HG03064 (cell line): ENCODE results near the gene CD164L2.

Source experiments
- ATAC-seq: cut with Tn5 transposase; IDR thresholded peaks from one replicate; pipeline ENCODE4 v1.9.1; 2021; ENCODE audit warnings: low read depth; ENCODE audit not compliant: unreplicated experiment

CD164L2 gene

DNA sequence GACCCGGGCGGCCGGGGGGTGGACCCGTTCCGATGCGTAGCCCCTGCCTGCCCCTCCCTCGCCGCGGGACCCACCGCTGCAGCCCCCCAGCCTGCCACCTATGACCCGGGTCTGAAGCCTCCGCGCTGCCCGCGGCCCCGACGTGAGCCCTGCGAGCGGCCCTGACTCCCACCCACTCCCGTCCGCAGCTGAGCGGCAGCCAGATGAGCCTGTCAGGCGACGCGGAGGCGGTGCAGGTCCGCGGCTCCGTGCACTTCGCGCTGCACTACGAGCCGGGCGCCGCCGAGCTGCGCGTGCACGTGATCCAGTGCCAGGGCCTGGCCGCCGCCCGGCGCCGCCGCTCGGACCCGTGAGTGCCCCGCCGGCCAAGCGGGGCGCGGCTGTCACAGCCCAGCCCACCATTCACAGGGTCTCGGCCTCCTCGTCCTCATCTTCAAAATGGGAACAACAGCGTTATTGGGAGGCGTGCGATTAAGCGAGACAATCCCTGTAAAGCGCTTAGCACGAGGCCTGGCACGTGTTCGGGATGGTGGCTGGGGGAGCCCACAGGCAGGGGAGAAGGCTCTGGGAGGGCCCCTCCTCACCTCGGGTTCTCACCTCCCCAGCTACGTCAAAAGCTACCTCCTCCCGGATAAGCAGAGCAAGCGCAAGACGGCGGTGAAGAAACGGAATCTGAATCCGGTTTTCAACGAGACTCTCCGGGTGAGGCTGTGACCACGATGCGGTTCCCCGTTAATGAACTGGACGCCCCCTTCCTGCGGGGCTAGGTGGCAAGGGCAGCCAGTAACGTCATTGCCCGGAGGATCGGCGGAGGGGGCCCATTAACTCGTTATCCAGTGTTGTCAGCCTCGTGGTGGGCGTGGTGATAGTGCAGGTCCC lies 33.1 kb downstream of the CD164L2 start:
- ATAC-seq = no peak

DNA sequence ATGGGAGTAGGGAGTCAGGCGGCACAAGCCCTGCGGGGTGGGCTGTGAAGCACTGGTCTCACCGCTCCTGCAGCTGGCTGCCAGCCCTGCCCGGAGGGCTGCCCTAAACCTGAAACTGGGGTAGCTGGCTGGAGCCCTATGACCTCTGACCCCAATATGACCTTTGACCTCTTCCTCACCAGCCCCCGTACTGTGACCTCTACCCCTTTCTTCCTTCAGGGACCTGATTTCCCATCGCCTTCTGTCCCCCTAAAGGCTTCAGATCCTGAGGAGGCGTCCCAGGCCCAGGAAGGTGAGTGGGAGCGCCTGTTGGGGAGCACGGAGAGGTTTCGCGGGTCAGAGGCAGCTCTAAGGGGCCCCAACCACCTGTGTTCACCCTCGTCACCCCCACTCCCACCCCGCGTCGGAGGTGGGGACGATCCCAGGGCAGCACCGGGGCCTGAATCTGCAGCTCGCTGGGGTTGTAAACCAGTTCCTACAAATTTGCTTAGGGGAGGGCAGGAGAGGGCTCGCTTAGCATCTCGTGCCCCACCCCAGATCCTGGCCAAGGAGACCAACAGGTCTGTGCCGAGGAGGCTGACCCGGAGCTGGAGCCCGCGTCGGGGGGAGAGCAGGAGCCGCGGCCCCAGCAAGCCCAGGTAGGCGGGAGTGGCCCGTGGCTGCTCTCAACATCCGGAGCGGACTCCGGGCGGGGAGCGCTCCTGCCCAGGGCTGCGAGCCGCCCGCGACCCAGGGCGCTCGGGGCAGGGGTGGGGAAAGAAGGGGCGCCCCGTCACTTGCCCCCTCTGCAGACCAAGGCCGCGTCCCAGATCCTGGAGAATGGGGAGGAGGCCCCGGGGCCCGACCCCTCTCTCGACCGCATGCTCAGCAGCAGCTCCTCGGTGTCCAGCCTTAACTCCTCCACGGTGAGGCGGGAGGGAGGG lies 34.0 kb downstream of the CD164L2 start:
- ATAC-seq = no peak

DNA sequence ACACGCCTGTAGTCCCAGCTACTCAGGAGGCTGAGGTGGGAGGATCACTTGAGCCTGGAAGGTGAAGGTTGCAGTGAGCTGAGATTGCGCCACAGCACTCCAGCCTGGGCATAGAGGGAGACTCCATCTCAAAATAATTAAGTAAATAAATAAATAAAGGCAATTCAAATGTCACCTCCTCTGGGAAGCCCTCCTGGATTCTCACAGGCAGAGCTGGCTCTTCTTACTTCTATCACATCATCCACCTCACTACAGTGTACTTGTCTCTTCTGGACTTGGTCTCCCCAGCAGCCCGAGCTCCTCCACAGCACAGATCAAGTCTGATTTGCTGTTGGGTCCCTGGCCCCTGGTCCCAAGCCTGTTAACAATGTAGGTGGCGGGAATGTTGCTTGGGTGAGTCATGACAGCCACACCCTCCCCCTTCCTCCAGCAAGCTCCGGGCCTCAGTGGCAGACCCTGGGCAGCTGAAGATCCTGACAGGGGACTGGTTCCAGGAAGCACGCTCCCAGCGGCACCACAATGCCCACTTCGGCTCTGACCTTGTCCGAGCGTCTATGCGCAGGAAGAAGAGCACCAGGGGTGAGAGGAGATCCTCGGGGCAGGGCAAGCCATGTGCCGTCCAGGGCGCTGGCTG lies 36.0 kb downstream of the CD164L2 start:
- ATAC-seq = no peak

DNA sequence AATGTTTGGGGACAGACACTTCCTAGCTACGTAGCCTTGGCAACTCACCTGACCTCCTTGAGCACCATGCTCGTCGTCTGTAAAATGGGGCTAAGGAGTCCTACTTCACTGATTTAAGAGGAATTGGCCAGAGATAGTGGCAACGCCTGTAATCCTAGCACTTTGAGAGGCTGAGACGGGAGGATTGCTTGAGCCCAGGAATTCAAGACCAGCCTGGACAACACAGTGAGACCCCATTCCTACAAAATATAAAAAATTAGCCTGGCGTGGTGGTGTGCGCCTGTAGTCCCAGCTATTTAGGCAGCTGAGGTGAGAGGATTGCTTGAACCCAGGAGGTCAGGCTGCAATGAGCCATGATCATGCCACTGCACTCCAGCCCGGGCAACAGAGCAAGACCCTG lies 36.8 kb downstream of the CD164L2 start:
- no peak for ATAC-seq

DNA sequence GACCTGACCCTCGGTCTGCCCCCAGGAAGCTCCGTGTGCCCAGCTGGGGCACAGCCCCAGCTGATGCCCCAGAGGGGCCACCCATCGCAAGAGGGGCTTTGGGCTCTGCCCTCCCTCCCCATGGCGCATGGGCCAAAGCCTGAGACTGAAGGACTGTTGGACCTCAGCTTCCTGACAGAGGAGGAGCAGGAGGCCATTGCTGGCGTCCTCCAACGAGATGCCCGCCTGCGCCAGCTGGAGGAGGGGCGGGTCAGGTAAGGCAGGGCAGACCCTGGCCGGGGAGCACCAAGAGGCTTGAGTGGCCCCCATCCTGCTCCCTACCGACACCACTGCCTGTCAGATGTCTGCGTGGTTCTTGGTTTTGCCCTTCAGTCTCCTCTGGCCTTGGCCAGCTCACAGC lies 37.9 kb downstream of the CD164L2 start:
- ATAC-seq = no peak

DNA sequence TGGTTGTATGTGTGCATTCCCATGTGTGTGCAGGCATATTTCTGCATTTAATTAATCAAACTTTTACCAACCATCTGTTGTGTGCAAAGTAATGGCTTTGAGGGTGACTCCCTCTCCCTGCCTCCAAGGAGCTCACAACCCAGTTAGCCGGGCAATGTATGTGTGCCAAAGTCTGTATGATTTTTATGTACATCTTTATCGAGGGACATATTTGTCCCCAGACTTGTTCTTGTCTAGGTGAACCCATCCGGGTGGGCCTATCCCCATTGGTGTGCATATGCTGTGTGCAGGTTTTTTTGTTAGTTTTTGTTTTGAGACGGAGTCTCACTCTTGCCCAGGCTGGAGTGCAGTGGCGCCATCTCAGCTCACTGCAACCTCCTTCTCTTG lies 39.5 kb downstream of the CD164L2 start:
- no peak for ATAC-seq

DNA sequence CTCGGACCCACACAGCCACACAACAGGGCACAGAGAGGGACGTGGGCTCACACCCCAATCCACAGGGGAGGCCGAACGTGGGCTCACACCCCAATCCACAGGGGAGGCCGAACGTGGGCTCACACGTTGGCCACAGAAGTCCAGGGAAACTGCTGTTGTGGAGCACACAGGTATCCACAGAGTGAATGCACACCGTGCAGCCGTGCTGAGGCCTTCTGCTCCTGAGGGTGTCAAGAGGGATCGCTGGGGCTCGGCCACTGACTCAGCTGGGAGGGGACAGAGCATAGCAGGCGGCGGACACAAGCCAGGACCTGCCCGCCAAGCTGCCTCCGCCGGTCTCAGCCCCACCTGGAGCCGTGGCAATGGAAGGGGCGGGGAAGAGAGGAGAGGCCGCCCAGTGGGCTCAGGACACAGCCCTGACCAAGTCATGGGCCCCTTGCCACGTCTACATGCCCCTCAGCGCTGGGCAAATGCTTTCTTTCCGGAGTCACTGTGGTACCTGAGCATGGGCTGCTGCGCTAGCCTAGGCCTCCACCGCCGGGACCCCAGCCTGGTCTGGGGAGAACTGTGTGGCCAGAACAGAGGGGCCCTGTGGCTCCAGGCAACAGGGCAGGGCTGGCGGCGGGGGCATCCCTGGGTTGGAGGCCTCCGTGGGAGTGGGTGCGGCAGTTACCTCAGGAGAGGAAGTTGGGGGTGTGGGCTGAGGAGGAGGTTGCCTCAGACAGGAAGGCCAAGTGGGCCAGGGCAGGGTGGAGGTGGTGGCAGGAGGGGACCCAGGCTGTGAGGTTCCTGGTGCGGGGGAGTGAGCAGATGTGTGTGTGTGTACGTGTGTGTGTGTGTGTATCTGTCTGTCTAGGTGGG lies 40.1 kb downstream of the CD164L2 start:
- ATAC-seq = no peak

DNA sequence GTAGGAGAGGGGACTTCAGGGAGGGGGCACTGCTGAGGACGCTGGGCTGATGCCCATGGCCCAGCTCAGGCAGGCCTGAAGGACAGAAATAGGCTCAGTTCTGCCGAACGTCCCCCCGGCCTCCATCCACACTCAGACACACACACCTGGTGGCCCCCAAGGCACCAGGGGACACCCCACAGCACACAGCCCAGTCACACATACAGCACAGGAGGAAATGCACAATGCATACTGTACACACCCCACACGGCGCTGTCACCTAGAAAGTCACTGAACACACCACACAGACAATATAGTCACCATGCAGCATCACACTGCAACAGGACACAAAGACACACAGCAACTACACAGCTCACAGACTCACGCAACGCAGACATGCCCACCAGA lies 40.7 kb downstream of the CD164L2 start:
- no peak for ATAC-seq

DNA sequence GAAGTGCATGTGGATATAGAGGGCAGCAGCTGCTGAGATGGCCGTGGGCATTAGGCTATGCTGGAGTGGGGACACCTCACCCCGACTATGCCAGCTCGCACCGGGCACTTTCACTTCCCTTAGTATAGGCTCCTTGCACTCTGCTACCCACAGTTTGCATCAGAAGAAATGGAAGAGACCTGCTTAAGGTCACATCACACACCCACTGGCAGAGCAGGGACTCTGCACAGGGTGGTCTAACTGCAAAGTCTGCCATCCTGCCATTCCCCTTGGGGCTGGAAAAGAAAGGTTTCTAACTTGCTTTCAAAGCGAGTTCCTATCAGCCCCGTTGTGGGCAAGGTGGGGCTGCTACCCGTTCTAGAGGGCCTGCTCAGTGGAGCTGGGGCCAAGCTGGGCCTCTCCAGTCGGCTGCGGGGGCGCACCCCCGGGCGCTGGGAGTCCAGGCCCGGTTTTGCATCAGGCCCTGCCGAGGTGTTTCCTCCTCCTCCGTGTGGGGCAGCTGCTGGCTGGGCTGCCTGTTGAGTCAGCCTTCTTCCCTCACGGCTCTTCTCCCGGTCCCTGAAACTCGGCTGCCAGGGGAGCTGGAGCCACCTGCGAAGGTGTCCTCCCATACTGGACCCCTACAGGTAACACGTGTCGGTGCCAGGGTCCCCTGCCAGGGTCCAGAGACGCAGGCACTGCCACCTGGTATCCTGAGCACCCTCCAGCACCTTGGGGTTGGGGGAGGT lies 41.4 kb downstream of the CD164L2 start, which contains the start of gene SYTL1:
SYTL1 (plus strand) TSS at position 498 of the 728 bp plus-strand sequence. CDS start 3,313 bp downstream, outside the sequence.
- no peak for ATAC-seq

DNA sequence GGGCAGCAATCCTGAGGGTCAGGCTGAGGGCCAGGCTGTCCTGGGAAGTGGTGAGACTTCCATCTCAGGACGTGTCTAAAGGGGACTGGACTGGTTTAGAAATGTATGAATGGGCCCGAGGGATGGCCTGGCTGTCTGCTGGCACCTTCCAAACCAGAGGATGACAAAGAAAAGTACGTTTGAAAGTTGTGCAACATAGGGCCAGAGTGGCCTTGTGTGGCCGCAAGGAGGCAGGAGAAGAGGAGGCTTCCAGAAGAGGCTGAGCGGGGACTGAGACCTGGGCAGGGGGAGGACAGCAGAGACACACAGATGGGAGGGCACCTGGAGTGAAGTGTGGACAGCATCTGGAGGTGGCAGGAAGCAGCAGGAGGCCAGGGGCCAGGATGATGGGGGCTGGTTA lies 43.9 kb downstream of the CD164L2 start:
- no peak for ATAC-seq

DNA sequence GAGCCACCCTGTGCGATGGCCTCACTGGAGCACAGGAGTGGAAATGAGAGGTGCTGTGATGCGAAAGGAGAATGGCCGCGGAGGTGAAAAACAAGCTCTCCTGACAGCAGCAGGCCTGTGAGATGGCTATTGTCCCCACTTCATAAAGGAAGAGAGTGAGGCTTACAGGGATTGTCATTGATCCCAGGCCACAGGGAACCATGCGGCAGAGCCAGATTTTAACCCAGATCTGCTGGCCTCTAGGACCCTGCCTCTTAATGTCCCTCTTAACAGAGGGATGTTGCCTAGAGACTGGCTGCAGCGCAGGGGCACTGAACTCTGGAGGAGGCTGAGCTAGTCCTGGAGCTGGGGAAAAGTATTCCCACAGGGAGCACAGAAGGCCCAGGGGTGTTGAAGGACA lies 44.4 kb downstream of the CD164L2 start:
- no peak for ATAC-seq

DNA sequence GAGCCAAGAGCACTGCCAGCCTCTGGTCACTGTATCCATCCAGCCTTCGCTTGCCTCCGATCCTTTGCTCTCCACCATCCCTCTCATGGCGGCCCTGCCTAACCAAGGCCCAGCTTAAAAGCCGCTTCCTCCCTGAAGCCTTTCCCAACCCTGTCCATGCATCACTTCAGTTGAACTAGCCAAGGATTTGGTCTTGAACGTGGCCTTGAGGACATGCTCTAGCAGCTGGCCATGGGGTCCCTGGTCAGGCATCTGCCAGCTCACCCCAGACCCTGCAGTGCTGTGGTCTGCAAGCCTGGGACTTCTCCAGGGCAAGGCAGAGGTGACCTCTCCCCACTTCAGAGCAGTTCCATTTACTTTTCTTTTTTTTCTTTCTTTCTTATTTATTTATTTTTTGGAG lies 46.4 kb downstream of the CD164L2 start:
- no peak for ATAC-seq

DNA sequence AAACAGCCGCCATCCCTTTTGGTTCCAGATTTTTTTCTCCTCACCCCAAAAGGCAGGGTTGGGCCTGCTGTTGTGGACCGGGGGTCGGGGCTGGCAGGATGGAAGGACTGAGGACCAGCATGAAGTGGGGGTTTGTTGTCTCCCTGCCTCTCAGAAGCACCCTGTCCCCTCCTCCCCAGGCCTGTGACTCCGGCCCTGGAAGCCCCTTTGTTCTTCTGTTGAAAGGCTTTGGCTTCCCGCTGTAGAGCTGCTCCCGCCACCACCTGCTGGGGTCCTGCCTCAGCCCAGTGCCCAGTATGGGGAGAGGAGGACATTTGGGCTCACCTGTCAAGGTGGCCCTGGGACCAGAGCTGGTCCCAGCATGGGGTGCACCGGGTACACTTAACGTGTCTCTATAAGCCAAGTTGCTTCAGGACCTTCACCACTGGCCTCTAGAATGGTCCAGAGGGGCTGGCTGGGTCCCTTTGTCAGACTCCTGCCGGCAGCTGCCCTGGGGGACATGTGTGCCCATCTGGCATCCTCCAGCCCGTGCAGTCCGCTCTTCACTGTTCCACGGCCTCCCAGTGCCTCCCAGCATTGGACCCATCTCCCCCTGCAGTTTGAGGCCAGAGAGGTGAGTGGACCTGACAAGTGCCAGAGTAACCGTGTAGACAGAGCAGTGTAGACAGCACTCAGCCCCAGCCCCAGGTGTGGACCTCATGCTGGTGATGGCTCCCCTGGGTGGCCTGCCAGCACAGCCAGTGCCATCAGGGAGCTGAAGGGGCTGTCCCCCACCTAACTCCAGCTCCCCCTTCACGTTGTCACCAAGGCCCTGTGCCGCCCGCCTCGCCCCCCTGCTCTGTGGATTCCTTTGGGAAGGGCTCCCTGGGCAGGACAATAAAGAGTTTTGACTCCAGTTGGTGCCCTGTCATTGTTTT lies 47.4 kb downstream of the CD164L2 start:
- no peak for ATAC-seq

DNA sequence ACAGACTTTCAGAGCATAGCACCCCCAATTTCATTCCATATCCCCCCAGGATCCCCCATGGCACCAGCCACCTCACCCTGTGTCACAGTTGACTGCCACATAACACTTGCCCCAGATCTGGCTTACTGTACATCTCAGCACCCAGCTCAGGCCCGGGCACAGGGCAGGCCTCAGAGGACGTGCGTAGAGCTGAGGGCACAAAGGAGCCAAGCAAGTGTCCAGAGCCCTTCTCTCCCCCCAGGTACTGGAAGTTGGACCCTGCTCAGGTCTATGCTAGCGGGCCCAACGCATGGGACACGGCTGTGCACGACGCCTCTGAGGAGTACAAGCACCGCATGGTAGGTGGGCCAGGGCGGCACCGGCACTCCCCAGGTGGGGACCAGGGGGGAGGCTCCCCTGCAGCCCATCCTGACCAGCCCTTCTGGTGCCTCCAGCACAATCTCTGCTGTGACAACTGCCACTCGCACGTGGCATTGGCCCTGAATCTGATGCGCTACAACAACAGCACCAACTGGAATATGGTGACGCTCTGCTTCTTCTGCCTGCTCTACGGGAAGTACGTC lies 49.3 kb downstream of the CD164L2 start:
- no peak for ATAC-seq

DNA sequence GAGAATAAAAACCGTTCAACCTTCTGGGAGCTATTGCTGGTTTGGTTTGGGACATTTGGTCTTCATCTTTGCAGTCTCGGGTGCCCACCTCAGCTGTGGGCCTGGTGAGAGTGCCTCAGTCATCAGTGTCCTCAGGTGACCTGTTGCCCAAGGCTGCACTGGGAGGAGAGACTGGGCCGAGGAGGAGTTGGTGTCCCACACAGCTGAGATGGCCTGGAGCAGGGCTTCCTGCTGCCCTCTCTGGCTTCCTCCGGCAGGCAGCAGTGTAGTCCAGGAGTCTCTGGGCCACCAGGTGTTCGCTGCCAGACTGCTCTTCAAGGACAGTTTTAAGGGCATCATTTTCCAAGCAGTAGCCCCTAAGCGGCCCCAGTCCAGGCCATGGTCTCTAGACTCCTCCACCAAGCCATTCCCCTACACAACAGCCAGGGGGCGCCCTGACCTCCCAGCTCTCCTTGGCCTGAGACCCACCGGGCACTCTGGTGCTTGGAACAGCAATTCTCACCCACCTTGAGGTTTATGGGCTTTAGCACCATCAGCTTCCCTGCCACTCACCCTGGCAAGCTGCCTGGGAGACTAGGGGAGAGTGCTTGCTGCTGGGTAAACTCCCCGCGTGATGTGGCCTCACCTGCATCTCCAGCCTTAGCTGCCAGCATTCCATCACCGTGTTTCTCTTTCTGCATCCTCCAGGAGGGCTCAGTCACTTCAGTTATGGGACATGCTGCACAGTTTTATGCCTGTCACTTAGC lies 50.4 kb downstream of the CD164L2 start:
- ATAC-seq = no peak

DNA sequence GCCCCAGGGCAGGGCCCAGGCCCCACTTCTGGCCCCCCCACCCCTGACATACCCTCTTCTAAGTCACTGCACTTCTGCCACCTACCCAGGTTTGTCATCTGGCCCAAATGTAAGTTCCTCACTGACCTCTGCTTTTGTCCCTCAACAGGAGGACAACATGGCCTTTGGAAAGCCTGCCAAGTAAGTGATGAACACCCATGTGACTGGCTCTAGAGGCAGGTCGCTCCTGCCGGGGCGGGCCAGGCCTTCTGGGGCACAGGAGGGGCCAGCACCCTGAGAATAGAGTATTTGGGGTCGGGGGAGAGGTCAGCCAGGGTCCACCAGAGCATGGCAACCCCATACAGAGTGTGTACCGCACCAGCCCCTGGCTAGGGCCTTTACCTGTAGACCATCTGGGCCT lies 51.2 kb downstream of the CD164L2 start:
- no peak for ATAC-seq

DNA sequence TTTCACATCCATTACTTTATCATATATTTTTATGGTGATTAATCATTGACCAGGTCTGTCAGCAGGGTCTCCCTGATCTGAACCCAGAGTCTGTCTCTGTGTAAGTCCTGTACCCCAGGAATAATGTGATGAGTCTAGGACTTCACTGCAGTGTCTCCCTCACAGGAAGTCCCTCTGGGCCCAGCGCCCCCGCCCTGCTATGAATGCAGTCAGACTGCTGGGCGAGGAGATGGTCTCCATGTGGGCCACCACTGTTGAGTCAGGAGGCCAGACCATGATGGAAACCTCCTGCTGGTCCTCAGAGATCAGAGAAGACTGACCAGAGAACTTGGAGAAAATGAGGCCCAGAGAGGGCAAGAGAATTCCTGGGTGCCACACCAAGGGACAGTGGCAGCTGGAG lies 51.7 kb downstream of the CD164L2 start:
- no peak for ATAC-seq
